Neural crest cell (in vitro differentiated cells): ENCODE data around the gene CETP. TPM values are rescaled to one million over a fixed set of nuclear protein-coding genes. Genes with fewer than 3 reads are reported as not detected.
A peak's percentile ranks its signal among the peaks of the same experiment; 100 is the strongest.

Source experiments
- DNase-seq: peaks from one replicate; pipeline ENCODE4 v3.0.0; 2021; ENCODE audit warnings: low read depth, mixed read lengths, low spot score
- H3K27ac Mint-ChIP-seq: one replicate; pipeline ENCODE4 v1.8.0; 2021; ENCODE audit warnings: mild to moderate bottlenecking, mixed read lengths; ENCODE audit not compliant: unreplicated experiment
- H3K27me3 Mint-ChIP-seq: 2 replicates; pipeline ENCODE4 v1.8.0; 2021; ENCODE audit warnings: low read depth, mild to moderate bottlenecking, mixed read lengths
- H3K36me3 Mint-ChIP-seq: 2 replicates; pipeline ENCODE4 v1.8.0; 2021; ENCODE audit warnings: low read depth, mild to moderate bottlenecking, mixed read lengths
- H3K4me1 Mint-ChIP-seq: 2 replicates; pipeline ENCODE4 v1.8.0; 2021; ENCODE audit warnings: mixed read lengths
- H3K4me3 Mint-ChIP-seq: one replicate; pipeline ENCODE4 v1.8.0; 2021; ENCODE audit warnings: mild to moderate bottlenecking, mixed read lengths
- H3K9me3 Mint-ChIP-seq: 2 replicates; pipeline ENCODE4 v1.8.0; 2021; ENCODE audit warnings: mixed read lengths
- CTCF ChIP-seq: fragments of 200-600 bp; sonication (generic); conservative IDR thresholded peaks from 2 replicates; pipeline ENCODE4 v1.5.0; 2021; ENCODE audit warnings: antibody characterized with exemption, mild to moderate bottlenecking
- total RNA-seq: library from RNA; stranded (reverse); gene quantifications from 2 replicates; pipeline ENCODE4 v1.2.1, GENCODE V29; 2021

Gene CETP
- total RNA-seq, 1 donor from 2014 or later, result not detected

GRCh38 chr16:56927471-56927870, 34.3 kb upstream of the CETP start:
- H3K27me3 Mint-ChIP-seq, result no peaks in the 10 kb centered on the region
- no peak overlapping the region for H3K4me3 Mint-ChIP-seq
- no peaks in the 10 kb centered on the region for H3K9me3 Mint-ChIP-seq
- TF ChIP-seq CTCF, result no peak
- DNase-seq, result no peak
- H3K4me1 Mint-ChIP-seq, result peaks cover 11% of the 10 kb centered on the region
- no peak overlapping the region for H3K27ac Mint-ChIP-seq
- H3K36me3 Mint-ChIP-seq, result no peaks in the 10 kb centered on the region

- DNase-seq, result no peak
- H3K4me3 Mint-ChIP-seq, result no peak overlapping the region
- no peak overlapping the region for H3K27ac Mint-ChIP-seq
- H3K27me3 Mint-ChIP-seq, result no peaks in the 10 kb centered on the region
- H3K4me1 Mint-ChIP-seq, result peaks cover 29% of the 10 kb centered on the region
- no peak for TF ChIP-seq CTCF
- no peaks in the 10 kb centered on the region for H3K36me3 Mint-ChIP-seq
- no peaks in the 10 kb centered on the region for H3K9me3 Mint-ChIP-seq
Measured at GRCh38 chr16:56929639-56930038, 32.1 kb upstream of the CETP start.

GRCh38 chr16:56930486-56931270, 31.1 kb upstream of the CETP start:
- Mint-ChIP-seq H3K27ac (peak overlapping the region; percentile 99), H3K27me3 (no peaks in the 10 kb centered on the region), H3K4me3 (peak overlapping the region; percentile 87), H3K4me1 (peaks cover 38% of the 10 kb centered on the region), H3K36me3 (no peaks in the 10 kb centered on the region), H3K9me3 (no peaks in the 10 kb centered on the region)
- no peak for TF ChIP-seq CTCF
- no peak for DNase-seq

- Mint-ChIP-seq H3K9me3 (no peaks in the 10 kb centered on the region), H3K4me1 (peaks cover 40% of the 10 kb centered on the region), H3K4me3 (peak overlapping the region; percentile 87), H3K36me3 (no peaks in the 10 kb centered on the region), H3K27ac (peak overlapping the region; percentile 99), H3K27me3 (no peaks in the 10 kb centered on the region)
- no peak for TF ChIP-seq CTCF
- no peak for DNase-seq
Measured at GRCh38 chr16:56931271-56931891, 30.4 kb upstream of the CETP start.

- peak within 1 kb of the TSS; percentile 95 for H3K4me3 Mint-ChIP-seq
- H3K4me1 Mint-ChIP-seq, result peaks cover 48% of the 10 kb centered on the region
- no peaks in the 10 kb centered on the region for H3K36me3 Mint-ChIP-seq
- TF ChIP-seq CTCF, result peak; percentile 29
- peak within 1 kb of the TSS; percentile 99 for H3K27ac Mint-ChIP-seq
- no peaks in the 10 kb centered on the region for H3K9me3 Mint-ChIP-seq
- DNase-seq, result peak; percentile 95
- H3K27me3 Mint-ChIP-seq, result no peaks in the 10 kb centered on the region
Measured at GRCh38 chr16:56931892-56932720, 29.6 kb upstream of the CETP start, which contains the start of gene HERPUD1. Gene HERPUD1 (plus strand): TSS chr16:56932142. CDS start chr16:56932245, 103 bp downstream.
